SK-N-SH treated with all-trans-retinoic acid at 6 μM for 48 hours (cell line): Measurements from ENCODE around the gene PHF11.

ENCODE experiments used
- ARNTL ChIP-seq: fragments of 450-650 bp; formaldehyde crosslinking; IDR thresholded peaks from 2 replicates; pipeline ENCODE4 v1.5.0; 2020; ENCODE audit warnings: low read depth, mild to moderate bottlenecking, moderate library complexity, borderline replicate concordance
- ESRRG ChIP-seq: fragments of 250-450 bp; sonication (Bioruptor Pico); IDR thresholded peaks from 2 replicates; pipeline ENCODE4 v1.6.1; 2021; ENCODE audit warnings: mild to moderate bottlenecking
- RARB ChIP-seq: fragments of 250-450 bp; sonication (Bioruptor Pico); IDR thresholded peaks from 2 replicates; pipeline ENCODE4 v1.8.0; 2021; ENCODE audit warnings: mild to moderate bottlenecking, moderate library complexity
- TCF4 ChIP-seq: fragments of 250-450 bp; sonication (Bioruptor Pico); IDR thresholded peaks from 2 replicates; pipeline ENCODE4 v1.8.0; 2021; ENCODE audit warnings: mild to moderate bottlenecking, moderate library complexity, borderline replicate concordance
- TOX ChIP-seq: fragments of 250-450 bp; sonication (Bioruptor Pico); IDR thresholded peaks from 2 replicates; pipeline ENCODE4 v1.8.0; 2021; ENCODE audit warnings: mild to moderate bottlenecking, moderate library complexity, borderline replicate concordance
- ZFP3 ChIP-seq: fragments of 250-450 bp; sonication (Bioruptor Pico); IDR thresholded peaks from 2 replicates; pipeline ENCODE4 v1.5.0; 2020; ENCODE audit warnings: mild to moderate bottlenecking, moderate library complexity
- ZNF565 ChIP-seq: fragments of 450-650 bp; formaldehyde crosslinking; conservative IDR thresholded peaks from 2 replicates; pipeline ENCODE4 v1.5.0; 2020; ENCODE audit warnings: low read depth, mild to moderate bottlenecking, moderate library complexity
- TF ChIP-seq, protein P1 (sequence below): fragments of 250-450 bp; sonication (Bioruptor Pico); IDR thresholded peaks from 2 replicates; pipeline ENCODE4 v1.8.0; 2020; ENCODE audit warnings: mild to moderate bottlenecking, moderate library complexity, borderline replicate concordance
- TF ChIP-seq, protein P2 (sequence below): fragments of 250-450 bp; sonication (Bioruptor Pico); IDR thresholded peaks from 2 replicates; pipeline ENCODE4 v1.5.0; 2020; ENCODE audit warnings: mild to moderate bottlenecking, moderate library complexity

DNA sequence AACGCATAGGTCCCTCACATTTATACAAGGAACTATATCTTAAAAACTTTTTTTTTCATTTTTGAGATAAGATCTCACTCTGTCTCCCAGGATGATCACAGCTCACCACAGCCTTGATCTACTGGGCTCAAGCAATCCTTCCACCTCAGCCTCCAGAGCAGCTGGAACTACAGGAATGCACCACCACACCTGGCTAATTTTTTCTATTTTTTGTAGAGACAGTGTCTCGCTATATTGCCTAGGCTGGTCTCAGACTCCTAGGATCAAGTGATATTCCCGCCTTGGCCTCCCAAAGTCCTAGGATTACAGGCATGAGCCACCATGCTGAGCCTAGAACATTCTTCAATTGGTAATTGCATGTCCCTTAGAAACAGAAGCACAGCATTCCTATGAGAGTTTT lies 47.9 kb downstream of the PHF11 start:
- TF ChIP-seq ESRRG (no peak), ARNTL (CRISPR knock-in tag) (no peak), ZFP3 (CRISPR knock-in tag) (no peak), ZNF565 (CRISPR knock-in tag) (no peak), TOX (CRISPR knock-in tag) (no peak), RARB (CRISPR knock-in tag) (no peak), TCF4 (CRISPR knock-in tag) (no peak)
- TF ChIP-seq, protein P1, sequence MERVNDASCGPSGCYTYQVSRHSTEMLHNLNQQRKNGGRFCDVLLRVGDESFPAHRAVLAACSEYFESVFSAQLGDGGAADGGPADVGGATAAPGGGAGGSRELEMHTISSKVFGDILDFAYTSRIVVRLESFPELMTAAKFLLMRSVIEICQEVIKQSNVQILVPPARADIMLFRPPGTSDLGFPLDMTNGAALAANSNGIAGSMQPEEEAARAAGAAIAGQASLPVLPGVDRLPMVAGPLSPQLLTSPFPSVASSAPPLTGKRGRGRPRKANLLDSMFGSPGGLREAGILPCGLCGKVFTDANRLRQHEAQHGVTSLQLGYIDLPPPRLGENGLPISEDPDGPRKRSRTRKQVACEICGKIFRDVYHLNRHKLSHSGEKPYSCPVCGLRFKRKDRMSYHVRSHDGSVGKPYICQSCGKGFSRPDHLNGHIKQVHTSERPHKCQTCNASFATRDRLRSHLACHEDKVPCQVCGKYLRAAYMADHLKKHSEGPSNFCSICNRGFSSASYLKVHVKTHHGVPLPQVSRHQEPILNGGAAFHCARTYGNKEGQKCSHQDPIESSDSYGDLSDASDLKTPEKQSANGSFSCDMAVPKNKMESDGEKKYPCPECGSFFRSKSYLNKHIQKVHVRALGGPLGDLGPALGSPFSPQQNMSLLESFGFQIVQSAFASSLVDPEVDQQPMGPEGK (CRISPR knock-in tag), result no peak
- TF ChIP-seq, protein P2, sequence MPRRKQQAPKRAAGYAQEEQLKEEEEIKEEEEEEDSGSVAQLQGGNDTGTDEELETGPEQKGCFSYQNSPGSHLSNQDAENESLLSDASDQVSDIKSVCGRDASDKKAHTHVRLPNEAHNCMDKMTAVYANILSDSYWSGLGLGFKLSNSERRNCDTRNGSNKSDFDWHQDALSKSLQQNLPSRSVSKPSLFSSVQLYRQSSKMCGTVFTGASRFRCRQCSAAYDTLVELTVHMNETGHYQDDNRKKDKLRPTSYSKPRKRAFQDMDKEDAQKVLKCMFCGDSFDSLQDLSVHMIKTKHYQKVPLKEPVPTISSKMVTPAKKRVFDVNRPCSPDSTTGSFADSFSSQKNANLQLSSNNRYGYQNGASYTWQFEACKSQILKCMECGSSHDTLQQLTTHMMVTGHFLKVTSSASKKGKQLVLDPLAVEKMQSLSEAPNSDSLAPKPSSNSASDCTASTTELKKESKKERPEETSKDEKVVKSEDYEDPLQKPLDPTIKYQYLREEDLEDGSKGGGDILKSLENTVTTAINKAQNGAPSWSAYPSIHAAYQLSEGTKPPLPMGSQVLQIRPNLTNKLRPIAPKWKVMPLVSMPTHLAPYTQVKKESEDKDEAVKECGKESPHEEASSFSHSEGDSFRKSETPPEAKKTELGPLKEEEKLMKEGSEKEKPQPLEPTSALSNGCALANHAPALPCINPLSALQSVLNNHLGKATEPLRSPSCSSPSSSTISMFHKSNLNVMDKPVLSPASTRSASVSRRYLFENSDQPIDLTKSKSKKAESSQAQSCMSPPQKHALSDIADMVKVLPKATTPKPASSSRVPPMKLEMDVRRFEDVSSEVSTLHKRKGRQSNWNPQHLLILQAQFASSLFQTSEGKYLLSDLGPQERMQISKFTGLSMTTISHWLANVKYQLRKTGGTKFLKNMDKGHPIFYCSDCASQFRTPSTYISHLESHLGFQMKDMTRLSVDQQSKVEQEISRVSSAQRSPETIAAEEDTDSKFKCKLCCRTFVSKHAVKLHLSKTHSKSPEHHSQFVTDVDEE (CRISPR knock-in tag), result no peak
